NCI-H146 treated with DMSO at 0.1 percent for 48 hours (cell line): ENCODE results near the gene STK4.
"Not testable (repeated sequence)": the region's sequence is repeated elsewhere in the genome, so short reads cannot be mapped to it uniquely, and the experiment has no call there.

Source experiments
- DNase-seq: peaks from one replicate; lab custom pipeline; 2025; ENCODE audit not compliant: unreplicated experiment; lab: John Stamatoyannopoulos, UW

Gene STK4

GRCh38 chr20:45051204-45052060 lies 85.1 kb downstream of the STK4 start:
- DNase-seq = no peak

GRCh38 chr20:45052698-45053429 lies 86.6 kb downstream of the STK4 start:
- no peak for DNase-seq

- DNase-seq = no peak
These were observed 87.4 kb downstream of the STK4 start for GRCh38 chr20:45053430-45054351.

- DNase-seq = no peak
These were observed 88.7 kb downstream of the STK4 start for GRCh38 chr20:45055056-45055455.

GRCh38 chr20:45056473-45057173 lies 90.3 kb downstream of the STK4 start:
- DNase-seq = no peak

GRCh38 chr20:45058168-45058850 lies 92.0 kb downstream of the STK4 start:
- DNase-seq = no peak

- DNase-seq = no peak
These were observed 92.9 kb downstream of the STK4 start for GRCh38 chr20:45059022-45059728.

GRCh38 chr20:45060294-45060693 lies 94.0 kb downstream of the STK4 start:
- no peak for DNase-seq

GRCh38 chr20:45061244-45061643 lies 94.9 kb downstream of the STK4 start:
- no peak for DNase-seq

GRCh38 chr20:45063107-45063506 lies 96.8 kb downstream of the STK4 start:
- not testable (repeated sequence) for DNase-seq

- no peak for DNase-seq
These were observed 98.5 kb downstream of the STK4 start for GRCh38 chr20:45064812-45065211.

- DNase-seq = no peak
These were observed 100.1 kb downstream of the STK4 start for GRCh38 chr20:45066372-45066771.

- DNase-seq = no peak
These were observed 100.8 kb downstream of the STK4 start for GRCh38 chr20:45067087-45067486.

GRCh38 chr20:45067558-45067957 lies 101.2 kb downstream of the STK4 start:
- no peak for DNase-seq

- DNase-seq = no peak
These were observed 102.9 kb downstream of the STK4 start for GRCh38 chr20:45069261-45069660.

- no peak for DNase-seq
These were observed 104.8 kb downstream of the STK4 start for GRCh38 chr20:45070932-45071632.

GRCh38 chr20:45072066-45072465 lies 105.8 kb downstream of the STK4 start:
- DNase-seq = no peak

- no peak for DNase-seq
These were observed 106.9 kb downstream of the STK4 start for GRCh38 chr20:45073221-45073620.

GRCh38 chr20:45077559-45077958 lies 111.2 kb downstream of the STK4 start:
- DNase-seq = no peak
